SK-N-SH (cell line): ENCODE results near the gene GAS2L2.

ENCODE experiments used
- CTCF ChIP-seq: fragments of 200-600 bp; sonication (generic); IDR thresholded peaks from 2 replicates; pipeline ENCODE4 v1.6.1; 2017; ENCODE audit warnings: antibody characterized with exemption, mild to moderate bottlenecking, moderate library complexity
- ELF1 ChIP-seq: IDR thresholded peaks from 2 replicates; pipeline ENCODE4 v1.4.0; 2012
- MAX ChIP-seq: IDR thresholded peaks from 2 replicates; pipeline ENCODE4 v1.4.0; 2012; ENCODE audit warnings: low read depth
- NRF1 ChIP-seq: IDR thresholded peaks from 2 replicates; pipeline ENCODE4 v1.6.1; 2012; ENCODE audit warnings: low read depth, mild to moderate bottlenecking, low read length
- RCOR1 ChIP-seq: fragments of 150-350 bp; IDR thresholded peaks from 2 replicates; pipeline ENCODE4 v1.6.1; 2017; ENCODE audit warnings: antibody characterized with exemption, low read length
- REST ChIP-seq: IDR thresholded peaks from 2 replicates; pipeline ENCODE4 v1.6.1; 2012; ENCODE audit warnings: mild to moderate bottlenecking, low read depth, low read length, moderate library complexity
- YY1 ChIP-seq: IDR thresholded peaks from 2 replicates; pipeline ENCODE4 v1.4.0; 2012; ENCODE audit warnings: low read depth, mild to moderate bottlenecking

GRCh38 chr17:35727635-35728034 lies 25.4 kb downstream of the GAS2L2 start:
- TF ChIP-seq RCOR1: no peak
- TF ChIP-seq CTCF: no peak
- TF ChIP-seq MAX: no peak
- TF ChIP-seq YY1: no peak
- no peak for TF ChIP-seq REST
- TF ChIP-seq ELF1: no peak
- no peak for TF ChIP-seq NRF1
